ENCODE measurements around the gene IFIT5. TPM values are rescaled to one million over a fixed set of nuclear protein-coding genes. Genes with fewer than 3 reads are reported as not detected.

IFIT5 gene
- polyA plus RNA-seq, 1 donor (not counting 4 experiments of a cell fraction or from before 2014, with no cell fraction given), result 15.8 TPM

DNA sequence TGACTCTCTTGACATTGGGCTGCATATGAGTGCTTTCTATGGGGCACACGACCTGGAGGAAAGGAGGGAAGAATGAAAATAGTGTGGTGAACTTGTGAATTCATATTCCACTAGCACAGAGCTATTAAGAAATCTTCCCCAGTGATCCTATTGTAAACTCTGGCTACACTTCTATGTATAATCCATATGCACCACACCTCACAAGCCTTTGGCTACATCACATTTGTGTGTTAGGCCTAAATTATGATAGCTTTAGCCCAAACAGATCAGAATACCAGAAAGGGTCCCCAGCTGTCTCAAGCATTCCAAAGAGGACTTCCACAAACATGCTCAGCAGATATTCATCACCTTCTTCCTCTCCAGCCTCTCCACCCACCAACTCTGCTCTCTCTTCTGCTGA lies 46.2 kb upstream of the IFIT5 start:
- Histone ChIP-seq H3K9me1 (ENCODE audit: control insufficient read depth, extremely low read depth, insufficient read depth, low read length) (no peaks in the 10 kb centered on the region), H2AFZ (ENCODE audit: control insufficient read depth, low read length) (no peak overlapping the region), H3K4me3 (ENCODE audit: control insufficient read depth in 2 of 3, extremely low read depth in 1 of 3, insufficient read depth in 2 of 3, low read depth in 1 of 3, low read length in 3 of 3) (no peak overlapping the region), H3K27me3 (ENCODE audit: control insufficient read depth, extremely low read depth, insufficient read depth, low read length) (no peaks in the 10 kb centered on the region), H3K9ac (ENCODE audit: control insufficient read depth, extremely low read depth, insufficient read depth, low read length) (no peak overlapping the region), H4K20me1 (ENCODE audit: control insufficient read depth, extremely low read depth, insufficient read depth, low read length) (no peaks in the 10 kb centered on the region), H3K36me3 (ENCODE audit: control insufficient read depth in 2 of 2, extremely low read depth in 1 of 2, insufficient read depth in 2 of 2, low read length in 2 of 2) (no peaks in the 10 kb centered on the region), H3K79me2 (ENCODE audit: control insufficient read depth, insufficient read depth, low read length) (no peaks in the 10 kb centered on the region), H3K4me2 (ENCODE audit: control insufficient read depth, extremely low read depth, insufficient read depth, low read depth, low read length) (no peak overlapping the region), H3K27ac (ENCODE audit: control insufficient read depth, insufficient read depth, low read length) (no peak overlapping the region), H3K4me1 (ENCODE audit: control insufficient read depth, extremely low read depth, insufficient read depth, low read length) (no peaks in the 10 kb centered on the region), H3K9me3 (ENCODE audit: control insufficient read depth, low read depth, low read length) (no peaks in the 10 kb centered on the region)
- dilution Hi-C loops (cut with MboI; ENCODE audit: extremely low pct_ligation_motif_present, low sequenced_read_pairs), result no loop called here
- DNase-seq (ENCODE audit: low read depth, low spot score) (no peak), FAIRE-seq (no peak)
- TF ChIP-seq EZH2 (IDR thresholded peaks at IDR 0.05; ENCODE audit: low read length), result no peak
- TF ChIP-seq, protein P1, sequence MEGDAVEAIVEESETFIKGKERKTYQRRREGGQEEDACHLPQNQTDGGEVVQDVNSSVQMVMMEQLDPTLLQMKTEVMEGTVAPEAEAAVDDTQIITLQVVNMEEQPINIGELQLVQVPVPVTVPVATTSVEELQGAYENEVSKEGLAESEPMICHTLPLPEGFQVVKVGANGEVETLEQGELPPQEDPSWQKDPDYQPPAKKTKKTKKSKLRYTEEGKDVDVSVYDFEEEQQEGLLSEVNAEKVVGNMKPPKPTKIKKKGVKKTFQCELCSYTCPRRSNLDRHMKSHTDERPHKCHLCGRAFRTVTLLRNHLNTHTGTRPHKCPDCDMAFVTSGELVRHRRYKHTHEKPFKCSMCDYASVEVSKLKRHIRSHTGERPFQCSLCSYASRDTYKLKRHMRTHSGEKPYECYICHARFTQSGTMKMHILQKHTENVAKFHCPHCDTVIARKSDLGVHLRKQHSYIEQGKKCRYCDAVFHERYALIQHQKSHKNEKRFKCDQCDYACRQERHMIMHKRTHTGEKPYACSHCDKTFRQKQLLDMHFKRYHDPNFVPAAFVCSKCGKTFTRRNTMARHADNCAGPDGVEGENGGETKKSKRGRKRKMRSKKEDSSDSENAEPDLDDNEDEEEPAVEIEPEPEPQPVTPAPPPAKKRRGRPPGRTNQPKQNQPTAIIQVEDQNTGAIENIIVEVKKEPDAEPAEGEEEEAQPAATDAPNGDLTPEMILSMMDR (optimal IDR thresholded peaks at IDR 0.05 in 1 of 3, IDR thresholded peaks at IDR 0.05 in 1 of 3, conservative IDR thresholded peaks at IDR 0.05 in 1 of 3; ENCODE audit: extremely low read depth in 1 of 3, insufficient read depth in 2 of 3, low read length in 3 of 3), result no peak

DNA sequence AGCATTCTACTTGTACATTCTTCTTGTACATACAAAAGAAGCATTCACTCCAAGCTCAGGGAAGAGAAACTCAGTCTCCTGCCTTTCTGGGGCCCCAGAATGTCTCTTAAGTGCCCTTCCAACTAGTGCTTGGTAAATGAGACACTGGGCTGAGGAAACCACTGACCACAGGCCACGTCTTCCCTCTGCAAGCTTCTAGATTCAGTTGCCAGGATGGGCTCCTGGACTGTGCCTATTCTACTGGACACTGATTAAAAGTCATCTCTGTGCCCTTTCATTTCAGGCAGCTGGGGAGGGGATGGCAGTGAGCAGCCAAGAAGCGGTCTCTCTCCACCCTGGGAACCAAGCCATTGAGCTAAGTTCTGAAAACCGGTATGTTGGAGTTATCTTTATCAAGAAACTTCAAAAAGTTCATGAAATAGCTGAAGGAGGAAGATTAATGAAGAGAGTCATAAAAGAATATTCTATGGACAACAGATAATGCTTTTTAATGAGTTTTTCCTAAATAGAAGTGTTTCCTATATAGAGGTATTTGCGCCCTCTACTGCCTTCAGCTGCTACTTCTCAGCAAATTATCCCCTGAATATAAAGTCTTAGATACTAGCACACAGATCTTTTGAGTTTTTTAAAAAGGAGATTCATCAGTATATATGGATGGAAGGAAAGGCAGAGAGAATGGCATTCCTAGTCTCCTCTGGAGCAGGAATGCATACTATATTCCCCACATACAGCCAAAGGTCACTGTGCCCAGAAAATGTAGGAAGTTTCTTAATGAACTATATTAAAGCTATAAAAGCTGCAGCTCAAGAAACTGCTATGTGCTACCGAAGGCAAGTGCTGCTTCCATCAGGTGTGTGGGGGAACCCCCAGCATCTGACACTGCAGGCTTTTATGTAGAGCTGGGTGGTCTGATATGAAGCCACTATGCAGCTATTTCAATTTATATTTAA lies 44.9 kb upstream of the IFIT5 start:
- DNase-seq (ENCODE audit: low read depth, low spot score) (no peak), FAIRE-seq (no peak)
- H3K9ac ChIP-seq (ENCODE audit: control insufficient read depth, extremely low read depth, insufficient read depth, low read length), result no peak overlapping the region
- H3K4me3 ChIP-seq (ENCODE audit: control insufficient read depth in 2 of 3, extremely low read depth in 1 of 3, insufficient read depth in 2 of 3, low read depth in 1 of 3, low read length in 3 of 3), result no peak overlapping the region
- H2AFZ ChIP-seq (ENCODE audit: control insufficient read depth, low read length), result no peak overlapping the region
- no peaks in the 10 kb centered on the region for H3K9me1 ChIP-seq (ENCODE audit: control insufficient read depth, extremely low read depth, insufficient read depth, low read length)
- no peak overlapping the region for H3K4me2 ChIP-seq (ENCODE audit: control insufficient read depth, extremely low read depth, insufficient read depth, low read depth, low read length)
- dilution Hi-C loops (cut with MboI; ENCODE audit: extremely low pct_ligation_motif_present, low sequenced_read_pairs), result no loop called here
- no peaks in the 10 kb centered on the region for H3K79me2 ChIP-seq (ENCODE audit: control insufficient read depth, insufficient read depth, low read length)
- H3K9me3 ChIP-seq (ENCODE audit: control insufficient read depth, low read depth, low read length), result no peaks in the 10 kb centered on the region
- TF ChIP-seq, protein P1 (optimal IDR thresholded peaks at IDR 0.05 in 1 of 3, IDR thresholded peaks at IDR 0.05 in 1 of 3, conservative IDR thresholded peaks at IDR 0.05 in 1 of 3; ENCODE audit: extremely low read depth in 1 of 3, insufficient read depth in 2 of 3, low read length in 3 of 3), result peak in 2 of 3 experiments; percentile 48 to 50
- no peak for TF ChIP-seq EZH2 (IDR thresholded peaks at IDR 0.05; ENCODE audit: low read length)
- H4K20me1 ChIP-seq (ENCODE audit: control insufficient read depth, extremely low read depth, insufficient read depth, low read length), result no peaks in the 10 kb centered on the region
- peaks cover 6% of the 10 kb centered on the region for H3K4me1 ChIP-seq (ENCODE audit: control insufficient read depth, extremely low read depth, insufficient read depth, low read length)
- no peak overlapping the region for H3K27ac ChIP-seq (ENCODE audit: control insufficient read depth, insufficient read depth, low read length)
- H3K36me3 ChIP-seq (ENCODE audit: control insufficient read depth in 2 of 2, extremely low read depth in 1 of 2, insufficient read depth in 2 of 2, low read length in 2 of 2), result no peaks in the 10 kb centered on the region
- no peaks in the 10 kb centered on the region for H3K27me3 ChIP-seq (ENCODE audit: control insufficient read depth, extremely low read depth, insufficient read depth, low read length)
